Measurements from ENCODE around the gene LSR.

DNA sequence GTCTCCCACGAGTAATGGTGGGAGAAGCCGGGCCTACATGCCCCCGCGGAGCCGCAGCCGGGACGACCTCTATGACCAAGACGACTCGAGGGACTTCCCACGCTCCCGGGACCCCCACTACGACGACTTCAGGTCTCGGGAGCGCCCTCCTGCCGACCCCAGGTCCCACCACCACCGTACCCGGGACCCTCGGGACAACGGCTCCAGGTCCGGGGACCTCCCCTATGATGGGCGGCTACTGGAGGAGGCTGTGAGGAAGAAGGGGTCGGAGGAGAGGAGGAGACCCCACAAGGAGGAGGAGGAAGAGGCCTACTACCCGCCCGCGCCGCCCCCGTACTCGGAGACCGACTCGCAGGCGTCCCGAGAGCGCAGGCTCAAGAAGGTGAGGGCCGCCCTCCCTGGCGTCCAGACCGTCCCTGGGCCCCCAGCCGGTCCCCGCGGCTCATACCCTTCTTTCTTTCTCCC lies 18.6 kb downstream of the LSR start:
- TF ChIP-seq EZH2 (IDR thresholded peaks at IDR 0.05; ENCODE audit: borderline replicate concordance, insufficient read depth, low read depth, low read length, poor library complexity, severe bottlenecking) (no peak), CTCF (IDR thresholded peaks at IDR 0.05) (no peak)
